ENCODE results near the gene ANKRD53. TPM values are rescaled to one million over a fixed set of nuclear protein-coding genes. Genes with fewer than 3 reads are reported as not detected.

Gene ANKRD53
- polyA plus RNA-seq, 1 of the 3 experiments (the other 2 are of a cell fraction): 0.58 TPM

GRCh38 chr2:70994699-70995425, 16.4 kb downstream of the ANKRD53 start, which contains the start of gene TEX261:
Gene TEX261 (minus strand): TSS chr2:70994873. CDS start chr2:70994757, 116 bp downstream.
- peak within 1 kb of the TSS in 1 of 2 experiments; percentile 66; a peak in 1 of 4 replicates for H3K27ac ChIP-seq (ENCODE audit: low read depth in 2 of 2, low read length in 1 of 2)
- peaks cover 0 to 16% of the 10 kb centered on the region in 2 experiments for H3K36me3 ChIP-seq (replicated peaks in 1 of 2; ENCODE audit: control insufficient read depth in 1 of 2, insufficient read depth in 2 of 2, low read length in 1 of 2)
- no peaks in the 10 kb centered on the region for H3K9me2 ChIP-seq
- DNase-seq: peak; percentile 98
- H3F3A ChIP-seq (replicated peaks; ENCODE audit: insufficient read depth): no peaks in the 10 kb centered on the region
- H3K9me3 ChIP-seq: no peaks in the 10 kb centered on the region
- H3K4me2 ChIP-seq: peak within 1 kb of the TSS; percentile 98
- peak within 1 kb of the TSS; percentile 73 for H3K9ac ChIP-seq
- peaks cover 31% of the 10 kb centered on the region for H3K79me2 ChIP-seq (ENCODE audit: insufficient read depth)
- peaks cover 9 to 14% of the 10 kb centered on the region in 2 experiments; a peak in 1 of 4 replicates for H3K4me1 ChIP-seq (ENCODE audit: control insufficient read depth in 1 of 2, insufficient read depth in 2 of 2, low read depth in 1 of 2, low read length in 1 of 2)
- ChIA-PET POLR2A (no interaction called here), CTCF (interaction anchor here (1.3 kb wide), 1 partner anchor 9 kb away, joined by 3 read pairs; no protein-coding TSS in a partner anchor)
- WGBS (ENCODE audit: low lambda C conversion rate): 2% methylated on average over 11 of the region's 65 CpGs
- H2AFZ ChIP-seq (ENCODE audit: low read depth): peak within 1 kb of the TSS; percentile 97
- peaks cover 8% of the 10 kb centered on the region; the same call in 1 of the 2 replicates for H4K20me1 ChIP-seq (ENCODE audit: insufficient read depth)
- no peaks in the 10 kb centered on the region for H3K27me3 ChIP-seq (ENCODE audit: insufficient read depth)
- H3K4me3 ChIP-seq (ENCODE audit: low read depth in 2 of 2, low read length in 1 of 2): peak within 1 kb of the TSS; percentile 75 to 91
- TF ChIP-seq GATA2 (CRISPR knock-in tag; IDR thresholded peaks at IDR 0.05) (no peak), RCOR1 (IDR thresholded peaks at IDR 0.05; ENCODE audit: low read length) (no peak), EP300 (IDR thresholded peaks at IDR 0.05; ENCODE audit: borderline replicate concordance in 1 of 2, low read depth in 1 of 2, low read length in 1 of 2) (peak in 1 of 2 experiments; percentile 3; a peak in 1 of 4 replicates), IRF3 (IDR thresholded peaks at IDR 0.05; ENCODE audit: low read depth, low read length) (no peak), JUND (IDR thresholded peaks at IDR 0.05) (no peak), PBX3 (IDR thresholded peaks at IDR 0.05) (no peak), TCF12 (IDR thresholded peaks at IDR 0.05) (no peak), MEF2A (IDR thresholded peaks at IDR 0.05; ENCODE audit: borderline replicate concordance, low read depth) (no peak), CHD2 (IDR thresholded peaks at IDR 0.05; ENCODE audit: low read length, partially characterized antibody) (peak; percentile 47), ZBTB33 (IDR thresholded peaks at IDR 0.05; ENCODE audit: borderline replicate concordance, low read depth) (no peak), USF1 (IDR thresholded peaks at IDR 0.05; ENCODE audit: borderline replicate concordance, low read depth) (no peak), POLR2AphosphoS5 (IDR thresholded peaks at IDR 0.05; ENCODE audit: low read depth, low read length) (peak; percentile 29; the same call in 1 of the 2 replicates), TAF1 (IDR thresholded peaks at IDR 0.05; ENCODE audit: borderline replicate concordance, low read depth, low read length) (peak; percentile 43; the same call in 1 of the 2 replicates), USF2 (IDR thresholded peaks at IDR 0.05; ENCODE audit: borderline replicate concordance, low read depth, low read length) (no peak), FOXJ3 (CRISPR knock-in tag; IDR thresholded peaks at IDR 0.05) (no peak), GABPA (IDR thresholded peaks at IDR 0.05; ENCODE audit: low read depth) (no peak), RAD21 (IDR thresholded peaks at IDR 0.05; ENCODE audit: low read length) (no peak), NRF1 (IDR thresholded peaks at IDR 0.05; ENCODE audit: low read depth, low read length) (0 out of 2 replicates have a peak, but pooled peaks have one; percentile 12), REST (IDR thresholded peaks at IDR 0.05; ENCODE audit: low read depth, low read length) (no peak), EZH2phosphoT487 (IDR thresholded peaks at IDR 0.05; ENCODE audit: borderline replicate concordance, low read depth) (no peak), YY1 (IDR thresholded peaks at IDR 0.05; ENCODE audit: low read depth) (peak; percentile 52), MXI1 (IDR thresholded peaks at IDR 0.05; ENCODE audit: low read depth, low read length) (peak; percentile 50; the same call in 1 of the 2 replicates), FOXM1 (IDR thresholded peaks at IDR 0.05; ENCODE audit: low read depth) (no peak)
